HepG2 (cell line): ENCODE results near the gene MYO10. TPM values are rescaled to one million over a fixed set of nuclear protein-coding genes. Genes with fewer than 3 reads are reported as not detected.

Experiments
- ATAC-seq: fragments of 200-7000 bp; cut with Tn5 transposase; 3 replicates; pipeline ENCODE4 v1.9.1; 2020; ENCODE audit warnings: mild to moderate bottlenecking, moderate library complexity
- BruUV-seq: library from RNA; stranded (reverse); fragments of 400-500 nt; replicated peaks from 2 replicates; lab custom pipeline; 2021; lab: Mats Ljungman, UMichigan
- CTCF ChIA-PET: fragments of 300-600 bp; formaldehyde crosslinking; extraction: SDS; loops from one replicate; lab custom pipeline; 2021; ENCODE audit warnings: low total read pairs, inconsistent platforms, low intra/inter-chr PET ratio; lab: Yijun Ruan, JAX
- POLR2A ChIA-PET: fragments of 350-600 bp; sonication (Branson Sonifier 250); formaldehyde crosslinking; loops from one replicate; lab custom pipeline; 2020; ENCODE audit warnings: antibody characterized with exemption, inconsistent platforms; lab: Yijun Ruan, JAX
- DNase-seq: peaks from one replicate; pipeline ENCODE4 v3.0.0-alpha.2; 2015; ENCODE audit warnings: low spot score
- FAIRE-seq: peaks from 3 replicates; lab custom pipeline; 2011; peaks lifted over from hg19 to GRCh38; lab: Jason Lieb, UNC
- H2AFZ ChIP-seq: one replicate; pipeline ENCODE4 v1.6.1; 2011; ENCODE audit warnings: low read length, inconsistent platforms
- H3K27ac ChIP-seq: fragments of 300-600 bp; 3 replicates; pipeline ENCODE4 v1.8.0; 2011; ENCODE audit warnings: mixed run types, mild to moderate bottlenecking, mixed read lengths, low read length, inconsistent platforms; ENCODE audit not compliant: insufficient read depth; ENCODE audit errors: extremely low read length
- H3K27me3 ChIP-seq, 2 experiments: fragments of 200-600 bp in 1 of 2; 2 replicates in 1 of 2; 3 replicates in 1 of 2; pipeline versions ENCODE4 v1.6.0 to v1.8.0; 2011; ENCODE audit warnings: low read length in 2 of 2, mild to moderate bottlenecking in 2 of 2, moderate library complexity in 2 of 2, inconsistent platforms in 1 of 2; ENCODE audit not compliant: insufficient read depth in 2 of 2, control insufficient read depth in 1 of 2
- H3K36me3 ChIP-seq, 2 experiments: fragments of 200-600 bp in 1 of 2; replicated peaks in 1 of 2; 2 replicates in 1 of 2; 3 replicates in 1 of 2; pipeline versions ENCODE4 v1.5.1 to v1.8.0; 2011; ENCODE audit warnings: low read length in 2 of 2, inconsistent platforms in 1 of 2; ENCODE audit not compliant: insufficient read depth in 2 of 2, control insufficient read depth in 1 of 2
- H3K4me1 ChIP-seq: 2 replicates; pipeline ENCODE4 v1.5.1; 2012; ENCODE audit warnings: low read length, inconsistent platforms; ENCODE audit not compliant: insufficient read depth
- H3K4me2 ChIP-seq: 2 replicates; pipeline ENCODE4 v1.6.0; 2011; ENCODE audit warnings: low read depth, low read length, inconsistent platforms
- H3K4me3 ChIP-seq, 3 experiments: fragments of 200-600 bp in 1 of 3; sonication (generic), shearing (Covaris generic) in 1 of 3; replicated peaks in 1 of 3; 2 replicates each; pipeline ENCODE4 v1.5.1; 2011 to 2016; ENCODE audit warnings: low read length in 3 of 3, inconsistent platforms in 2 of 3, low read depth in 2 of 3, mild to moderate bottlenecking in 2 of 3, control low read depth in 1 of 3, mixed read lengths in 1 of 3; ENCODE audit not compliant: insufficient read depth in 1 of 3
- H3K79me2 ChIP-seq: one replicate; pipeline ENCODE4 v1.6.1; 2011; ENCODE audit warnings: low read length, inconsistent platforms; ENCODE audit not compliant: insufficient read depth
- H3K9ac ChIP-seq: 2 replicates; pipeline ENCODE4 v1.6.0; 2011; ENCODE audit warnings: mild to moderate bottlenecking, low read depth, low read length, inconsistent platforms; ENCODE audit not compliant: insufficient read depth
- H3K9me3 ChIP-seq: 2 replicates; pipeline ENCODE4 v1.5.1; 2012; ENCODE audit warnings: mild to moderate bottlenecking, low read length
- H4K20me1 ChIP-seq: 2 replicates; pipeline ENCODE4 v1.6.0; 2011; ENCODE audit warnings: inconsistent platforms, mild to moderate bottlenecking, low read length, moderate library complexity; ENCODE audit not compliant: insufficient read depth
- CBFB ChIP-seq: sonication (generic); formaldehyde crosslinking; IDR thresholded peaks from 2 replicates; pipeline ENCODE4 v1.4.0; 2020; ENCODE audit warnings: missing genetic modification reagents
- DRAP1 ChIP-seq: IDR thresholded peaks from 2 replicates; pipeline ENCODE4 v1.6.1; 2016; ENCODE audit warnings: missing genetic modification reagents, missing compliant biosample characterization
- GABPB1 ChIP-seq: IDR thresholded peaks from 2 replicates; pipeline ENCODE4 v1.6.1; 2016; ENCODE audit warnings: mild to moderate bottlenecking, missing genetic modification reagents, moderate library complexity, missing compliant biosample characterization
- HMGA1 ChIP-seq: sonication (generic); formaldehyde crosslinking; conservative IDR thresholded peaks from 2 replicates; pipeline ENCODE4 v1.4.0; 2020; ENCODE audit warnings: missing genetic modification reagents
- HOXA3 ChIP-seq: sonication (generic); formaldehyde crosslinking; IDR thresholded peaks from 2 replicates; pipeline ENCODE4 v1.5.0; 2020; ENCODE audit warnings: missing genetic modification reagents
- IKZF5 ChIP-seq: IDR thresholded peaks from 2 replicates; pipeline ENCODE4 v1.6.1; 2018; ENCODE audit warnings: missing genetic modification reagents, mild to moderate bottlenecking, missing compliant biosample characterization
- KDM5B ChIP-seq: sonication (generic); formaldehyde crosslinking; IDR thresholded peaks from 2 replicates; pipeline ENCODE4 v1.4.0; 2020; ENCODE audit warnings: missing genetic modification reagents, mild to moderate bottlenecking, borderline replicate concordance
- PAWR ChIP-seq: sonication (generic); formaldehyde crosslinking; IDR thresholded peaks from 2 replicates; pipeline ENCODE4 v1.4.0; 2020; ENCODE audit warnings: missing genetic modification reagents, mild to moderate bottlenecking, borderline replicate concordance
- PRPF4 ChIP-seq: fragments of 200-400 bp; formaldehyde crosslinking; IDR thresholded peaks from 2 replicates; pipeline ENCODE4 v1.6.1; 2016; ENCODE audit warnings: low read length, low read depth; ENCODE audit not compliant: poor library complexity, severe bottlenecking
- RBAK ChIP-seq: sonication (generic); formaldehyde crosslinking; IDR thresholded peaks from 2 replicates; pipeline ENCODE4 v1.5.1; 2020; ENCODE audit warnings: mild to moderate bottlenecking, missing genetic modification reagents
- RNF219 ChIP-seq: sonication (generic); formaldehyde crosslinking; IDR thresholded peaks from 2 replicates; pipeline ENCODE4 v1.5.0; 2020; ENCODE audit warnings: mild to moderate bottlenecking, missing genetic modification reagents
- TCF7L2 ChIP-seq: IDR thresholded peaks from 2 replicates; pipeline ENCODE4 v1.6.1; 2011; ENCODE audit warnings: mild to moderate bottlenecking, low read depth, low read length, moderate library complexity
- ZBTB34 ChIP-seq: sonication (generic); formaldehyde crosslinking; IDR thresholded peaks from 2 replicates; pipeline ENCODE4 v1.8.0; 2022; ENCODE audit warnings: mild to moderate bottlenecking, missing genetic modification reagents
- ZFP36 ChIP-seq: fragments of 150-350 bp; IDR thresholded peaks from 2 replicates; pipeline ENCODE4 v1.6.1; 2018; ENCODE audit warnings: borderline replicate concordance, low read length, low read depth; ENCODE audit not compliant: partially characterized antibody
- ZNF770 ChIP-seq: sonication (generic); formaldehyde crosslinking; IDR thresholded peaks from 2 replicates; pipeline ENCODE4 v1.5.0; 2020; ENCODE audit warnings: mild to moderate bottlenecking, missing genetic modification reagents
- ZNF773 ChIP-seq: sonication (generic); formaldehyde crosslinking; IDR thresholded peaks from 2 replicates; pipeline ENCODE4 v1.4.0; 2020; ENCODE audit warnings: missing genetic modification reagents, borderline replicate concordance
- ZSCAN12 ChIP-seq: sonication (generic); formaldehyde crosslinking; IDR thresholded peaks from 2 replicates; pipeline ENCODE4 v1.9.0; 2021; ENCODE audit warnings: mild to moderate bottlenecking, missing genetic modification reagents
- WGBS: methylation state at CpG from one replicate; pipeline ENCODE4 v1.1.6; 2017; ENCODE audit warnings: low lambda C conversion rate; 5-methylcytosine and 5-hydroxymethylcytosine counted together
- in situ Hi-C: cut with HindIII; loops from 2 replicates; pipeline ENCODE4 v1.10.0; 2017; ENCODE audit warnings: low pct_unique_long_range_greater_than_20kb; ENCODE audit not compliant: extremely low pct_ligation_motif_present
- intact Hi-C: fragments of 100-400 bp; cut with micrococcal nuclease; formaldehyde crosslinking; loops from one replicate; pipeline ENCODE4 v1.10.0; 2022; ENCODE audit not compliant: unreplicated experiment
- polyA plus RNA-seq, 8 experiments: library from polyadenylated mRNA; depleted of rRNA in 3 of 8; stranded (reverse) in 7 of 8; unstranded in 1 of 8; fragments of >200 nt; fragmentation: Illumina TruSeq in 4 of 8; extraction: Trizol in 4 of 8; gene quantifications; 2 replicates each; pipeline versions ENCODE4 v1.2.1 to v1.2.3, GENCODE V29; 2011 to 2016; ENCODE audit warnings: low read depth in 4 of 8, missing spikeins in 1 of 8, mixed read lengths in 1 of 8; ENCODE audit not compliant: insufficient read depth in 1 of 8
- total RNA-seq, 5 experiments: library from RNA; depleted of rRNA; stranded (reverse); fragments of >200 nt; fragmentation: Illumina TruSeq; extraction: Trizol; gene quantifications; 2 replicates each; pipeline ENCODE4 v1.2.3, GENCODE V29; 2016; ENCODE audit warnings: low read depth in 1 of 5

Gene MYO10
- total and polyA plus RNA-seq, 2 of the 13 experiments (the other 11 are each of a cell fraction or from before 2014, with no cell fraction given), result 4.5 to 14.0 TPM

GRCh38 chr5:16854351-16854750 is 81.7 kb downstream of the MYO10 start:
- FAIRE-seq, result no peak
- Histone ChIP-seq H3K4me1 (no peaks in the 10 kb centered on the region), H3K4me3 (no peak overlapping the region), H3K27ac (no peak overlapping the region), H4K20me1 (no peaks in the 10 kb centered on the region), H3K36me3 (no peaks in the 10 kb centered on the region), H2AFZ (no peak overlapping the region), H3K4me2 (no peak overlapping the region), H3K9ac (no peak overlapping the region), H3K79me2 (no peaks in the 10 kb centered on the region), H3K9me3 (no peaks in the 10 kb centered on the region), H3K27me3 (no peaks in the 10 kb centered on the region)
- in situ Hi-C loops, result no loop called here
- no TSS peak for BruUV-seq
- ATAC-seq, result no peak
- intact Hi-C loops, result no loop called here
- WGBS, result 60% methylated on average over 2 of the region's 2 CpGs
- no peak for TF ChIP-seq HOXA3 (CRISPR knock-in tag)
- TF ChIP-seq PAWR (CRISPR knock-in tag), result no peak
- no peak for TF ChIP-seq KDM5B (CRISPR knock-in tag)
- no peak for TF ChIP-seq ZSCAN12 (CRISPR knock-in tag)
- no peak for TF ChIP-seq ZFP36
- no peak for TF ChIP-seq ZNF770
- TF ChIP-seq CBFB, result no peak
- TF ChIP-seq ZNF773 (CRISPR knock-in tag), result no peak
- TF ChIP-seq DRAP1 (CRISPR knock-in tag), result no peak
- no peak for TF ChIP-seq ZBTB34 (CRISPR knock-in tag)
- no peak for TF ChIP-seq TCF7L2
- no peak for TF ChIP-seq RBAK (CRISPR knock-in tag)
- TF ChIP-seq PRPF4, result no peak
- no peak for TF ChIP-seq RNF219 (CRISPR knock-in tag)
- no peak for TF ChIP-seq HMGA1 (CRISPR knock-in tag)
- TF ChIP-seq IKZF5 (CRISPR knock-in tag), result no peak
- TF ChIP-seq GABPB1 (CRISPR knock-in tag), result no peak
- POLR2A ChIA-PET, result no interaction called here
- no peak for DNase-seq
- CTCF ChIA-PET, result no interaction called here
